Stimulated activated naive CD8-positive, alpha-beta T cell treated with anti-CD3 and anti-CD28 coated beads, Interleukin-15, Interleukin-2, amounts not matched to agents 100 ng/mL and 50 ng/mL, for 24 hours (primary cell): Measurements from ENCODE around the gene HES1.
"Not testable (repeated sequence)": the region's sequence is repeated elsewhere in the genome, so short reads cannot be mapped to it uniquely, and the experiment has no call there.

ENCODE experiments used
- H3K27ac Mint-ChIP-seq: one replicate; pipeline ENCODE4 v1.8.0; 2021; ENCODE audit warnings: mild to moderate bottlenecking, mixed read lengths
- H3K27me3 Mint-ChIP-seq: one replicate; pipeline ENCODE4 v1.8.0; 2021; ENCODE audit warnings: mixed read lengths
- H3K36me3 Mint-ChIP-seq: one replicate; pipeline ENCODE4 v1.8.0; 2021; ENCODE audit warnings: low read depth, mixed read lengths
- H3K4me1 Mint-ChIP-seq: one replicate; pipeline ENCODE4 v1.8.0; 2021; ENCODE audit warnings: low read depth, mixed read lengths
- H3K4me3 Mint-ChIP-seq: one replicate; pipeline ENCODE4 v1.8.0; 2021; ENCODE audit warnings: mild to moderate bottlenecking, mixed read lengths
- H3K9me3 Mint-ChIP-seq: one replicate; pipeline ENCODE4 v1.8.0; 2021; ENCODE audit warnings: mixed read lengths

HES1 gene, protein sequence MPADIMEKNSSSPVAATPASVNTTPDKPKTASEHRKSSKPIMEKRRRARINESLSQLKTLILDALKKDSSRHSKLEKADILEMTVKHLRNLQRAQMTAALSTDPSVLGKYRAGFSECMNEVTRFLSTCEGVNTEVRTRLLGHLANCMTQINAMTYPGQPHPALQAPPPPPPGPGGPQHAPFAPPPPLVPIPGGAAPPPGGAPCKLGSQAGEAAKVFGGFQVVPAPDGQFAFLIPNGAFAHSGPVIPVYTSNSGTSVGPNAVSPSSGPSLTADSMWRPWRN

DNA sequence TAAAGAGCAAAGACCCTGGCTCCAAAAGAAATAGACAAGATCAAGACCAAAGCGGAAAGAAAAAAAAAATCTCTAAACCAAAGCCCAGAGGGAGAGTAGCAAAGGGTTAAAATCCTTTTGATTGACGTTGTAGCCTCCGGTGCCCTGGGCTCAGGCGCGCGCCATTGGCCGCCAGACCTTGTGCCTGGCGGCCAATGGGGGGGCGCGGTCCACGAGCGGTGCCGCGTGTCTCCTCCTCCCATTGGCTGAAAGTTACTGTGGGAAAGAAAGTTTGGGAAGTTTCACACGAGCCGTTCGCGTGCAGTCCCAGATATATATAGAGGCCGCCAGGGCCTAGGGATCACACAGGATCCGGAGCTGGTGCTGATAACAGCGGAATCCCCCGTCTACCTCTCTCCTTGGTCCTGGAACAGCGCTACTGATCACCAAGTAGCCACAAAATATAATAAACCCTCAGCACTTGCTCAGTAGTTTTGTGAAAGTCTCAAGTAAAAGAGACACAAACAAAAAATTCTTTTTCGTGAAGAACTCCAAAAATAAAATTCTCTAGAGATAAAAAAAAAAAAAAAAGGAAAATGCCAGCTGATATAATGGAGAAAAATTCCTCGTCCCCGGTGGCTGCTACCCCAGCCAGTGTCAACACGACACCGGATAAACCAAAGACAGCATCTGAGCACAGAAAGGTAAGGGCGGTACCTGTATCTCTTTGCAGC is at the start of gene HES1:
Gene HES1 (plus strand): TSS at position 343 of the 713 bp plus-strand sequence. CDS start 233 bp downstream, at position 576.
- H3K36me3 Mint-ChIP-seq, result no peaks in the 10 kb centered on the region

DNA sequence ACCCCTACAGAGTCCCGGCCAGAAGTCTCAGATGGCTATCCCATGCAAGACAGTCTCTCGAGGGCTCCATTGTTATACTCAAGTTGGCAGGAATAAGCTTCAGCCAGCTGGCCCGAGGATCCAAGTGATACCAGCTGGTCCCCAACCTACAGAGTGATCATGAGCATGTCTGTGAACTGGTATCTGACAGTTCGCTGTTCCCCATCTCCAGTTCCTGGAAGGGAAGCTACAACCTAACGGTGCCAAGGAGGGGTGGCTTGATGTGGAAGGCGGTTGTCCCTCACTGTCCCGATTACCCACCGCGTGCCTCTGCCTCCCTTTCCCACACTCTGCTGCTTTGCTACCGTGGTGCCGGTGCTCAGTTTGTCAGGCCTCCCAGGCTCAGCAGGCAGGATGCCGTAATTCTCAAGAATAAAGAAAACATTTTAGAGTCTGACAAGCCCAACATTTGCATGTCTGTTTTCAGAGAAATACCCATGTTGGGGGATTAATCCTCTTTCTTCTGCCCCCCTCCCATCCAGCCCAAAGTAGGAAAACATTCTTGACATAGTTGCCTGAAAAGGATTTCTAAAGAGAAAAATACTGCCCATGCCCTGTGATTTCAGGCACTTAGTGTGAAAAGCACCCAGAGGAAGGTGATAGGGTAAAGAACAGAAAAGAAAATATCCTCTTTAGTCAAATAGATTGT is 49.4 kb upstream of the HES1 start:
- no peak overlapping the region for H3K27ac Mint-ChIP-seq
- H3K36me3 Mint-ChIP-seq, result no peaks in the 10 kb centered on the region
- no peak overlapping the region for H3K4me3 Mint-ChIP-seq
- H3K9me3 Mint-ChIP-seq, result no peaks in the 10 kb centered on the region
- peaks cover 8% of the 10 kb centered on the region for H3K4me1 Mint-ChIP-seq
- peaks cover 21% of the 10 kb centered on the region for H3K27me3 Mint-ChIP-seq

More for the DNA sequence above, at the start of gene HES1:
- H3K27me3 Mint-ChIP-seq, result peaks cover 74% of the 10 kb centered on the region
- H3K4me3 Mint-ChIP-seq, result peak within 1 kb of the TSS; percentile 77
- H3K27ac Mint-ChIP-seq, result peak within 1 kb of the TSS; percentile 87
- H3K4me1 Mint-ChIP-seq, result peaks cover 72% of the 10 kb centered on the region
- H3K9me3 Mint-ChIP-seq, result no peaks in the 10 kb centered on the region

DNA sequence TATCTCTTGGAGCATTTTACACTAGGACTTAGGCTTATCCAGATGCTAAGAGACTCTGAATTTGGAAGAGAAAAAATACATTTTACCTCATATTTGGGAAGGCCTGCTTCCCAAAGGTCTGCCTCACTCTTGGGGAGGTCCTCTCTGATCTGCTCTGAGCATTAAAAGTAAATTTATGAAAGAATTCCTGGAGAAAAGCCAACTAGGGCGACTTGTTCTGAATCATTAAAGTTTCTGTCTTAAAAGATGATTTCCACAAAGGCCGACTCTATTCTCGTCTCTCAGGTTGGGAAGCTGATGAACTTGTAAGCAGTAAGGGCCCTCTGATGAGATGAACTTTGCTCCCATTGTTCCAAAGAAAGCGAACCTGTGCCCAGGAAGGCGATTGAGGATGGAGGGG is 48.7 kb upstream of the HES1 start:
- Mint-ChIP-seq H3K27ac (no peak overlapping the region), H3K9me3 (no peaks in the 10 kb centered on the region), H3K4me3 (no peak overlapping the region), H3K4me1 (peaks cover 8% of the 10 kb centered on the region), H3K27me3 (peaks cover 21% of the 10 kb centered on the region), H3K36me3 (no peaks in the 10 kb centered on the region)

DNA sequence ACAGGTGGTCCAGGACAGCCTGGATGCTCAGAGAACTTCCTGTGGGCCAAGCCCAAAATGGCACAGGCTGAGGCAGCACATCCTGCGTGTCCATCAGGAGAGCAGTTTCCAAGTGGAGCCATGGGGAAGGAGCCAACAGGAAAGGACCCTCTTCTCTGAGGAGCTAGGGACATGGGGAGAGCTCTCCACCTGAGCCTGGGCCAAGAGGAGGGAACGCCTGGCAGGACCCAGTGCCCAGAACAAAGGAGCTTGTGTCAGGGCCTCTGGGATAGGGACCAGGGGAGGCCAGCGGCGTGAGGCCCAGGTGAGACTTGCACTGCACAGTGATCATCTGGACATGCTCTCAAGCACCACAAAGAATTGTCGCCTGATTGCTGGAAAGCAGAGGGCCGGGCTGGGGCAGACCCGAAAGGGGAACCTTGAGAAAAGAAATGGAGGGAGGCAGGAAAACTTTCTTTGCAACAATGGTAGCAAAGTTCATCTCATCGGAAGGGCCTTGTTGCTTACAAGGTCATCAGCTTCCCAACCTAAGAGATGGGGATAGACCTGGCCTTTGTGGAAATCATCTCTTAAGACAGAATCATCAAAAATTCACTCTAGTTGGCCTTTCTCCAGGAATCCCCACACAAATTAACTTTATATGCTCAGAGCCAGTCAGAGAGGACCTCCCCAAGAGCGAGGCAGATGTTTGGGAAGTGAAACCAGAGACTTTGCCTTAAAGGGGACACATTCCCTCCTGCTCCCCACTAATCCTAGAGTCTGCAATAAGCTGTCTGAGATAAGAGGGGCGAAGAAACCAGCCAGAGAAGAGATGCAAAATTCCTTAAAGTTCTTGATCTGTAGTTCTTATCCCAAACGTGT is 47.7 kb upstream of the HES1 start:
- Mint-ChIP-seq H3K9me3 (no peaks in the 10 kb centered on the region), H3K27me3 (peaks cover 15% of the 10 kb centered on the region), H3K4me1 (peaks cover 8% of the 10 kb centered on the region), H3K4me3 (no peak overlapping the region), H3K27ac (no peak overlapping the region), H3K36me3 (no peaks in the 10 kb centered on the region)

DNA sequence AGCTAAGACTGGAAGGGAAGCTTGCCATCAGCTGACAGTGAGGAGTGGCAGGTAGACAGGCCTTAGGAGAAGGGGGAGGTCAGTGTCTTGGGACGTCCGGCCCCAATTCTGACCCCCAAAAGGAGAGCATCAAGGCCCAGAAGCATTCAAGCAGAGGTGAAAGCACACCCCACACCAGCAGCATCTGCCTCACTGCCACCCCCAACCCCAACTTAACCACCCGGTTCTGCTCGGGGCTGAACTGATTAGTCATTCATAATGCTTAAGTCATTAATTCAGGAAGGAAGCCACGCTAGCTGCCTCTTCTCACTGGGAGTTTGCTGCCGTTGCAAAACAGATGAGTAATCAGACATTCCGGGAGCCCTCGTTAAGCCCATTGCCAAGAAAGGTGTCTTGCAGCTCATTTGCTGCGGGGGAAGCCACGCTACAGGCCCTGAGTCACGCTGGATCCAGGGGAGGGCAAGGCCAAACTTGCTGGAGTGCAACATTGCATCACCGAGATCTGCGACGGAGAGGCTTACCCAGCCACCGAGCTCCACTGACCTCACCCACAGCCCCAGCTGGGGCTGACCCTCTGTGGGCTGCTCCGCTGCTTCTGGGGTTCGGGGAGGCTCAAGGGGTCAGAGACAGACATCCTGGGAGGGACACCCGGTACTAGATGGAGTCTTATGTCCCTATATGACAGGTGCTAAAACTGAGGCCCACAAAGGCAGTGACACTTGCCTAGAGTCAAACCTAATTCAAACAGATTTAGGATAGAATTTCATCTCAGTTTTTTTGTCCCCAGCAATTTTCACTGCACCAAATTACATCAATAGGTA is 46.4 kb upstream of the HES1 start:
- Mint-ChIP-seq H3K36me3 (no peaks in the 10 kb centered on the region), H3K4me3 (no peak overlapping the region), H3K27me3 (peaks cover 15% of the 10 kb centered on the region), H3K9me3 (no peaks in the 10 kb centered on the region), H3K4me1 (peaks cover 8% of the 10 kb centered on the region), H3K27ac (no peak overlapping the region)

DNA sequence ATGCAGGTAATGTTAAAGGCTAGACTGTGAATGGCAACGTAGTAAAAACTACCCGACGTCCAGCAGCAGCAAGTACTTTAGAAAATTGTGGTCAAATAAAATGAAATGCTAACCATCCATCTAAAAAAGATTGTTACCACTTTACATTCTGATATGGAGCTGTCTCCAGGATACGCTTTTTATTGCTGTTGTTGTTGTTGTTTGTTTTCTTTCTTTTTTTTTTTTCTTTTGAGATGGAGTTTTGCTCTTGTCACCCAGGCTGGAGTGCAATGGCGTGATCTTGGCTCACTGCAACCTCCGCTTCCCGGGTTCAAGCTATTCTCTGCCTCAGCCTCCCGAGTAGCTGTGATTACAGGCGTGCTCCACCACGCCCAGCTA is 45.8 kb upstream of the HES1 start:
- Mint-ChIP-seq H3K27me3 (peaks cover 15% of the 10 kb centered on the region), H3K4me1 (peaks cover 11% of the 10 kb centered on the region)
- not testable (repeated sequence) for H3K9me3 Mint-ChIP-seq, H3K27ac Mint-ChIP-seq, H3K4me3 Mint-ChIP-seq, H3K36me3 Mint-ChIP-seq

DNA sequence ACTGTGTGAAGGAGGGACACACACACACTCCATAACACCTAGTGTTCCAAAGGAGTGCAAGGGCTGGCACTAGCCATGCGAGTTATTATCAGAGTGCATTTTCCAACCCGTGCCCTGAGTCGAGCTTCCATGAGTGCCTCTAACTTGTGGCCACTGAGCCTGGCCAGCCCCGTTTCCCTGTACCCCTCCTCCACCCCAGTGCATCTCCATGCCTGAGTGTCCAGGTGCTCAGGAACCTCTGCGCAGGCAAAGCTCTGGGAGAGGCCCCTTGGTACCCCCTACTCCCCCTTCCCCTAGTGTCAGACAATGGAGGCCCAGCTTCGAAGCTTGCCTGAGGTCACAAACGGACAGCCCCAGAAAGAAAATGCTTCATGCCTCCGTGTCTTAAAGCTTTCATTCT is 45.2 kb upstream of the HES1 start:
- peaks cover 17% of the 10 kb centered on the region for H3K4me1 Mint-ChIP-seq

DNA sequence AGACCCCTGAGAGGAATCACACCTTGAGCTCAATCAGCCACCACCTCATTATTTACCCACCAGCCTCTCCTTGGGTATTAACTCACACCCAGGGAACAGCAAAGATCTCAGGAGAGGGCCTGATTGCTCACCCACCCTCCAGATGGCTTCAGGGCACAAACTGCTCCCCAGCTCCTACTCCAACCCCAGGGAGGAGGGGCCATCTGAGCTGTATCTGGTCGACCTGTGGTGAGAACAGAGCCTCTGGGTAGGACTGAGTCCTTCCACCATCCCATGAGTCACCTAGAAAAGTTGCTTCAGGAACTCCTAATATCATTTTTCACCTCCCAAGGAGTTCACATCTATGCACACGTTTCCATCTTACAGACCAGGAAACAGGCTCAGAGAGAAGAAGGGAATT is 44.8 kb upstream of the HES1 start:
- Mint-ChIP-seq H3K27me3 (peaks cover 12% of the 10 kb centered on the region), H3K4me1 (peaks cover 20% of the 10 kb centered on the region), H3K36me3 (no peaks in the 10 kb centered on the region), H3K9me3 (no peaks in the 10 kb centered on the region), H3K27ac (no peak overlapping the region), H3K4me3 (no peak overlapping the region)

More for the DNA sequence above, 45.2 kb upstream of the HES1 start:
- Mint-ChIP-seq H3K27me3 (peaks cover 15% of the 10 kb centered on the region), H3K27ac (no peak overlapping the region), H3K36me3 (no peaks in the 10 kb centered on the region), H3K9me3 (no peaks in the 10 kb centered on the region), H3K4me3 (no peak overlapping the region)

DNA sequence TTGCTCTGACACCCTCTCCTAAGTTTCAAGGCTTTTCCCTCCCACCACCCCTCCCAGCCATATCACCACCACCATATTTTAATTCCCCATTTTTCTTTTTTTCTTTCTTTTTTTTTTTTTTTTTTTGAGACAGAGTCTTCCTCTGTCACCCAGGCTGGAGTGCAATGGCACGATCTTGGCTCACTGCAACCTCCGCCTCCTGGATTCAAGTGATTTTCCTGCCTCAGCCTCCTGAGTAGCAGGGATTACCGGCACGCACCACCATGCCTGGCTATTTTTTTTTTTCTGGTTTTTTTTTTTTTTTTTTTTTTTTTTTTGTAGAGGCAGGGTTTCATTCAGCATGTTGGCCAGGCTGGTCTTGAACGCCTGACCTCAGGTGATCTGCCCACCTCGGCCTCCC is 44.1 kb upstream of the HES1 start:
- not testable (repeated sequence) for H3K27me3 Mint-ChIP-seq, H3K9me3 Mint-ChIP-seq

DNA sequence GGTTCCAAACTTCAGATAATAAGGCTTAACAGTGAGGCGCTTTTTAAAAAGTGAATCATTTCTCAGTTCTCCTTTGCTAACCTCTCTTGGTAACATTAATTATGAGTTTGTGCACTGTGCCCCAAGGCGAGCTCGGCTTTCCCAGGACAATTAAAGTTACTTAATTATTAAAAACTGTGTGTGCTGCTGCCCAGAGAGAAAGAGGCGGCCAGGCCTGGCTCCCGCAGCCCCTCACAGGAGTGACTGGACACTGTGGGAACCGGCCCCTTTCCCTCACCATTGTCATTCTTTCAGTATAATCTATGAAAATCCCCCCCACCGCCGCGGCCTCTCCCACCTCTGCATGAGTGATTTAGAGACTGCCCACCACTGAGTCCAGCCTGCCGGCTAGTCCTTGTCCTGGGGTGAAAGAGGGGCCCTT is 43.1 kb upstream of the HES1 start:
- Mint-ChIP-seq H3K36me3 (no peaks in the 10 kb centered on the region), H3K27ac (no peak overlapping the region), H3K27me3 (peaks cover 4% of the 10 kb centered on the region), H3K9me3 (no peaks in the 10 kb centered on the region), H3K4me3 (no peak overlapping the region), H3K4me1 (peaks cover 28% of the 10 kb centered on the region)

More for the DNA sequence above, 44.1 kb upstream of the HES1 start:
- H3K4me3 Mint-ChIP-seq, H3K27ac Mint-ChIP-seq, H3K36me3 Mint-ChIP-seq: not testable (repeated sequence)
- H3K4me1 Mint-ChIP-seq, result peaks cover 23% of the 10 kb centered on the region

DNA sequence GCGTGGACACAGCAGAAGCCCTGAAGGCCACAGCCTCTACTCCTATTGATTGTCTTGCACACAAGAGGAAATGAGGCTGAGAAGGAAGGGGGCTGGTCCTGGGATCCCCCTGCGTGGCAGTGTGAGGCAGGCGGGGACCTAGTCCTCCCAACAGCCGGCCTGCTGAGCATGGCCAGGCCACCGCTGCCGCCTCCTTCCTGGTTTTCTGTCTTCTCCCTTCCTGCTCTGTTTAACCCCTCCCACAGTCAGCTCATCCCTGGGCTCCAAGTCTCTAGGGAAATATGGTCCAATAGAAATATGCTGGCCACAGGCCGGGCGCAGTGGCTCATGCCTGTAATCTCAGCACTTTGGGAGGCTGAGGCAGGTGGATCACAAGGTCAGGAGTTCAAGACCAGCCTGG is 42.1 kb upstream of the HES1 start:
- H3K4me1 Mint-ChIP-seq, result peaks cover 35% of the 10 kb centered on the region
- H3K4me3 Mint-ChIP-seq, result no peak overlapping the region
- H3K36me3 Mint-ChIP-seq, result no peaks in the 10 kb centered on the region

DNA sequence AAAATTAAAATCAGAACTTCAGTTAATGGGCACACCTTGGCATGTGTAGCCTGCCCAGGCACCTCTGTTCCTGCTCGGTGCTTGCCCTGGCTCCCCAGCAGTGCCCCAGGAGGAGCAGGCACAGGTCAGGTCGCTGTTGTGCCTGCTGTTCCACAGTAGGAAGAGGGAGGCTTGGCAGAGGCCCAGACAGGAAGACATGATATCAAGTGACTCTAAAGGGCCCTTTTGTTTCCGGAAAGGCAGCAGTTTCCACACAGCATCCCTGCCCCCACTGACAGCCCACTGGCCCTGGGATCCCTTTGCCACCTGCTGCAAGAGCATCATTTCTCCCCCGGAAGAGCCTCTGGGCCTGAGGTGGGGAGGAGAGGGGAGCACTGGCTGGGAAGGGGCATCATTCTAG is 40.5 kb upstream of the HES1 start:
- Mint-ChIP-seq H3K4me1 (peaks cover 34% of the 10 kb centered on the region), H3K4me3 (no peak overlapping the region), H3K36me3 (no peaks in the 10 kb centered on the region), H3K27ac (no peak overlapping the region), H3K9me3 (no peaks in the 10 kb centered on the region), H3K27me3 (peaks cover 10% of the 10 kb centered on the region)

More for the DNA sequence above, 42.1 kb upstream of the HES1 start:
- Mint-ChIP-seq H3K9me3 (no peaks in the 10 kb centered on the region), H3K27me3 (peaks cover 4% of the 10 kb centered on the region), H3K27ac (no peak overlapping the region)

DNA sequence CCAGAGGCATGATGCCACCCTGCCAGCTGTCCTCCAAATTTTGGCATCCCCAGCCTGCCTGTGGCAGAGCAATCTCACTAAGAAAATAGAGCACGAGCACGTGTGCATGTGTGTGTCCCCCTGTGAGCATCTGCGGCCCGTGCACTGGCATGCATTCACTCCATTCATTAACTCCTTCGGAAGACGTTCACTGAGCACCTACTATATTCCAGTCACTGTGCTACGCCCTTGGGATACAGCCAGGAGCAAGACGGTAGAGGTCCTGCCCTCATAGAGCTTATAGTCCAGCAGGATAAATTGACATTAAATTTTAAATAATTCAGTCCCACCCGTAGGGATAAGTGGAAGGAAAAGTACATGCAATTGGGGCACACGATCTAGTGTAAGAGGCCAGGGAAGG is 40.0 kb upstream of the HES1 start:
- no peak overlapping the region for H3K4me3 Mint-ChIP-seq
- H3K36me3 Mint-ChIP-seq, result no peaks in the 10 kb centered on the region
- H3K27me3 Mint-ChIP-seq, result peaks cover 13% of the 10 kb centered on the region
- H3K27ac Mint-ChIP-seq, result no peak overlapping the region
- H3K9me3 Mint-ChIP-seq, result no peaks in the 10 kb centered on the region
- peaks cover 34% of the 10 kb centered on the region for H3K4me1 Mint-ChIP-seq
